Ammon's horn (tissue), 1 donor: ENCODE data around the gene PRPH.
A peak's percentile ranks its signal among the peaks of the same experiment; 100 is the strongest.
"Not testable (repeated sequence)": the region's sequence is repeated elsewhere in the genome, so short reads cannot be mapped to it uniquely, and the experiment has no call there.

Source experiments
- DNase-seq: peaks from one replicate; pipeline ENCODE4 v3.0.0-alpha.2; 2016; ENCODE audit warnings: low spot score

PRPH gene

GRCh38 chr12:49276304-49277290 is 18.4 kb upstream of the PRPH start:
- no peak for DNase-seq

- no peak for DNase-seq
Observed at GRCh38 chr12:49277466-49277865, 17.5 kb upstream of the PRPH start.

GRCh38 chr12:49279706-49280159 is 15.2 kb upstream of the PRPH start:
- DNase-seq, result no peak

GRCh38 chr12:49280545-49280944 is 14.4 kb upstream of the PRPH start:
- DNase-seq, result not testable (repeated sequence)

DNA sequence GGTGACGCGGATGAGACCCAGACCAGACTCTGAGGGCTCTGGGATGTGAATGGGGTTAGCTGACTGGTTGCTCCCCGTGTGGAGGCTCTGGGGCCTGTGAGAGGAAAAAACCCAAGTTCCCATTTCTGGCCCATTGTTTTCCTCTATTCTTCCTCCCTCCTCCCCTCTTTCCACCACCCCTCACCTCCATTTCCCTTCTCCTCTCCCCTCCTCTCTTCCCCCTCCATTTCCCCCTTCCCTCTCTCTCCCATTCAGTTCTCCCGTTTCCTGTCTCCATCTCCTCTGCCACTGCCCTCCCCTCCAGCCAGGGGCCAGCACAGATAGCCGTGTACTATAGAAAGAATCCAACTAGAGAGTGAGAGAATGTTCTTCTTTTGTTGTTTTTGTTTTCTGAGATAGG is 12.6 kb upstream of the PRPH start:
- no peak for DNase-seq

DNA sequence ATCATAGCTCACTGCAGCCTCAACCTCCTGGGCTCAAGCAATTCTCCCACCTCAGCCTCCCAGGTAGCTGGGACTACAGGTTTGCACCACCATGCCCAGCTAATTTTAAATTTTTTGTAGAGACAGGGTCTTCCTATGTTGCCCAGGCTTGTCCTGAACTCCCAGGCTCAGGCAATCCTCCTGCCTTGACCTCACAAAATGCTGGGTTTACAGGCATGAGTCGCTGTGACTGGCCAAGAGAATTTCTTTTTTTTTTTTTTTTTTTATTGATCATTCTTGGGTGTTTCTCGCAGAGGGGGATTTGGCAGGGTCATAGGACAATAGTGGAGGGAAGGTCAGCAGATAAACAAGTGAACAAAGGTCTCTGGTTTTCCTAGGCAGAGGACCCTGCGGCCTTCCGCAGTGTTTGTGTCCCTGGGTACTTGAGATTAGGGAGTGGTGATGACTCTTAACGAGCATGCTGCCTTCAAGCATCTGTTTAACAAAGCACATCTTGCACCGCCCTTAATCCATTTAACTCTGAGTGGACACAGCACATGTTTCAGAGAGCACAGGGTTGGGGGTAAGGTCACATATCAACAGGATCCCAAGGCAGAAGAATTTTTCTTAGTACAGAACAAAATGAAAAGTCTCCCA is 12.1 kb upstream of the PRPH start:
- DNase-seq, result not testable (repeated sequence)

DNA sequence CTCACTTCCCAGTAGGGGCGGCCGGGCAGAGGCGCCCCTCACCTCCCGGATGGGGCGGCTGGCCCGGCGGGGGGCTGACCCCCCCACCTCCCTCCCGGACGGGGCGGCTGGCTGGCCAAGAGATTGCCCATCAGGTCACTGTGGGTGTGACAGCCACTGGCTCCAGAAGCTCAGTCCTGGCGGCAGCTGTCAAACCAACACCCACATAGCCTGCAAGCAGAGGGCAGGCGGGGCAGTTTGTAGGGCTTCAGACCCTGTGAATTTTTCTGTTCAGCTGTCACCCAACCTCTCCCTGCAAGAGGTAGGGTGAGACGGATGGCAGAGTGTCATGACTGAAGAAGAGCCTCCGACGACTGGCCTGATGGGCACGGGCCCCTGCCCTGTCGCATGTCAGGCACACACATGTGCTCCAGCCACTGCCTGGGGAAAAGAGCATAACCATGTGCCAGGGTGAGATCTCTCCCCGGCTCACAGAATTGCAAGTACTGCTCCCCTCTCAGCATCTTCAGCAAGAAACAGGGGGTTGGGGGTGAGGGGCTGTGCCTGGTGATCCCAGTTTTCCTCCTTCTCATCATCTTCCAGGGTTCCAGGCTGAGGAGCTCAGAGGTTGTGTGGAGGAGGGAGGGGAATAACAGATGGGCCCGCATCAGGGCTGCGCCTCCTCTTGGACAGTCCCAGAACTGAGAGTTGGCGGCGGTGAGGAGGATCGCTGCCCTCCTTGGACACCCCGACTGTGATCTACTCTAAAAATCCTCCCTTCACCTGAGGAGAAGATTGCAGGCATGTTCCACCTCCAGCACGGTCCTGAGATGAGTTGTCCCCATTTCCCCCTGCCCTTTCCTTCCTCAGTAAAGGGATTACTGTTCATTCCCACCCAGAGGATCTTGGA is 11.2 kb upstream of the PRPH start:
- DNase-seq, result no peak

DNA sequence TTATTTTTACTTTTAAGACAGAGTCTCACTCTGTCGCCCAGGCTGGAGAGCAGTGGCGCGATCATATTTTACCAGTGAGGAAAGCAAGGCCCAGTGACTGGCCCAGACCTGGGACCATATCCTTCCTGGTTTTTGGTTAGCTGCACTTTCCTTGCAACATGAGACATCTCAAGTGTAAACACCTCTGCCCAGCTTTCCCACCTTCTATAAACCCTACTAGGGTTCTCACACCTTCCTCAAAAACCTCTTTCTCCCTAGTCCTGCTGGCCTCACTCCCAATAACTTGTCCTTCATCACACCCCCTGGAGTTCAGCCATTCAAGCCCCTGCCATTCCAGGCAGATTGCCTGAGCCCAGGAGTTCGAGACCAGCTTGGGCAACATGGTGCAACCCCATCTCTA is 10.3 kb upstream of the PRPH start:
- DNase-seq, result no peak

DNA sequence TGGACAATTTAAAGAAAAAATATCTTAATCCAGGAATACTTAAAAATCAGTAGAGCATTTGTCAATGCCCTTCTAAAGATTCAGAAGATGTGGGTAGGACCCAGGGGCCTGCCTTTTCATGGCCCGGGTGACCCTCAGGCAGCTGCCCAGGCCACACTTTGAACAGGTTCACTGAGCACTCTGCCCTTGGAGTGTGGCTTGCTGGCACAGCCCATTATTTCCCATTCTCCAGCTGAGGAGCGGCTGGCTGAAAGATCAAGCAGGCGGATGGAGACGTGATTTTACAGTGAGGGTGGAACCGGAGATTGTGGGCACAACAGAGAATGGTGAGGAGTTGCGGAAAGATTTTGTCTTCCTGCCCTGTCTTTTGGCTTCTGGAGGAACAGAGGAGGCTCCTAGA is 7.1 kb upstream of the PRPH start:
- DNase-seq, result no peak

- DNase-seq, result peak; percentile 65
Observed at GRCh38 chr12:49288412-49288853, 6.5 kb upstream of the PRPH start.

GRCh38 chr12:49288922-49289555 is 5.9 kb upstream of the PRPH start:
- DNase-seq, result no peak

GRCh38 chr12:49292729-49293055 is 2.3 kb upstream of the PRPH start:
- no peak for DNase-seq

DNA sequence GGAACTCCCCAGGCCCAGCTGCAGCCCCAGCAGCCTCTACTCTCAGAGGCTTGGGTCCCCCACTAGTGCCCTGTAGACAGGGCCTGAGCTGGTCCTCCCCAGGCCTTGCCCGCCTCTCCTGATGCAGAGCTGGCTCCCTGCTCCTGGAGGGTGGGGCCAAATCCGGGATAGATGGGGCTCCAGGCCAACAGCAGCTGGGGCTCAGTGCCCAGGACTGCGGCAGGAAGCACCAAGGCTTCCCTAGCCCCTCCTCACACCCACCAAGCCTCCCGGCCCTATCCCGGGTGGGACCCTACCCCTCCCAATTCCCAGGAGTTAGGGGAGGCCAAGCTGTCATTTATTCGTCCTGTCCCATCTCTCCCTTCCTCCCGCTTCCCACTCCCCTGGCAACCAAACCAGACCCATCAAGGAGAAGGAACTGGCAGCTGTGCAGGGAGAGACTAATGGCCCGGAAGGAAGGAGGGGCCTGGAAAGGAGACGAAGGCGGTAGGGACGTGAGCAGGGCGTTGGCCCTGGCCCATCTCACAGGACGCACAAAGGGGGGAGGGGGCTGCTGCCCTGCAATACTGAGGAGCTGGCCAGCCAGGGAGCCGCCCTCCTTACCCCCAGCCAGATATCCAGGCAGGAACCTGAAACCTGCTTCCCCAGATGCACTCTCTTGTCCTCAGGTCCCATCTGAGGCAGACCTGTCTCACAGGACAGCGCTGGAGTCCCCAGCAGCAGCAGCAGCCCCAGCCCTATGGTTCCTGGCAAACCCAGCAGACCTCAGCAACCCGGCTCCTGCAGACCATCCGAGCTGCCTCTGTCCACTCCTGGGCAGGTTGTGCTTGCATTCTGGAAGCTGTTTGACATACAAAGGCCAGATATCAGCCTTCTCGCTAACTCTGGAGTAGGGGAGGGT is 1.6 kb upstream of the PRPH start:
- no peak for DNase-seq

DNA sequence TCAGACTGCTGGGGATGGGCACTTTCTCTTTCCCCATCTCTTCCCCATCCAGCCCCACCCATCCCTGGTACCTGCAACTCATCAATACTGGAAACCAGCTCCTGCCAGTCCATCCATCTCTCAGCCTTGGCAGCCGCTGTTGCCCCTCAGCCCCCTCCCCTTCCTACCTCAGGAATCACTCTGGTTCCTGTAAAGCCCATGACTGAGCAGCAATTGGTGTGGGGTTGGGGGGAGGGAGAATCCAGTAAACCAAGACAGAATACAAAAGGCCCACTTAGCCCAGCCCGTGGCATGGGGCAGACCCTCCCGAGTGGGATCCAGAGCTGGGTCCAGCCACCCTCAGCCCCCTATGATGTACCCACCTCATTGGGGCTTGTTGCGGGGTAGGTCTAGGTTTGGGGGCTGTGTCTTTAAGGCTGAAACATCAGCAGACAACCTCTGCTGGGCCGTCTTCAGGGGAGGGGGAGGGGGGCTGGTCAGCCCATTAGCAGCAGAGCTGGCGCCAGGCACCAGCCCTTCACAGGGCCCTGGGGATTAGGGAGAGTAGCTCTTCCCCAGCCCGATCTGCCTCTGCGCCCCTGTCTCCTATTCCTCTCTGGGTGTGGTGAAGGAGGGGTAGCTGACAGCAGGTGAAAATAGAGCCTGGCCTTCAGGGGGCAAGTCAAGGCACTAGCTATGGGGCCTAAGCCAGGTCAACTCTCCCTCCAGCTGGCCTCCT is 702 bp upstream of the PRPH start:
- DNase-seq, result no peak

GRCh38 chr12:49294804-49295081 is 204 bp upstream of the PRPH start:
- DNase-seq, result no peak

DNA sequence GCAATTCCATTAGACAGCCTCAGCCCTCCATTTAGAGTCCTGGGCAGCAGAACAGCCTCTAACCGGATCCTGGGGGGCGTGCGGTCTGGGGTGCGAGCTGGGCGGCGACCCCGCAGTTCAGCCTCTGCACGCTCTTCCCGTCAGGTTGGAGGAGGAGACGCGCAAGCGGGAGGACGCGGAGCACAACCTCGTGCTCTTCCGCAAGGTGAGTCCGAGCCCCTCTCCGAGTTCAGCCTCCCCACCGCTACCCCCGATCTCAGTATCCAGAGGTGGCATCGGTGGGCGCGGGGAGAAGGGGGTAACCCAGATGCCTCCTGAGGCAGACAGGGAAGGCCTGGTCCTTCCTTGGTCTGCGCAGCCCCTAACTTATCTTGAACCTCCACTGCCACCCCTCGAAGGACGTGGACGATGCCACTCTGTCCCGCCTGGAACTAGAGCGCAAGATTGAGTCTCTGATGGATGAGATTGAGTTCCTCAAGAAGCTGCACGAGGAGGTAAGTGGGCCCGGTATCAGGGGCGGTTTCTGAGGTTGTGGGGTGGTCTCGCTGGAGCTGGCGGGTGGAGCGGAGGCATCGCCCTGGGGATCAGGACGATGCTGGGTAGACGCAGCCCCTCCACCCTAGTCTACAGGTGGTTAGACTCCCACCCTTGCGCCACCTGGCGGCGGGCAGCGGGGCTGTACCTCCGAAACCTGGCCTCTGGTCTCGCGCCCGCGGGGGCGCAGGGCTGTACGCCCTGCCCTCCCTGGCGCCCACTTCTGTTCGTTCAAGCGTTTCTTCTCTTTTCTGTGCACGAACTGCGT is 1.3 kb downstream of the PRPH start:
- DNase-seq, result no peak

GRCh38 chr12:49296836-49297694 is 2.1 kb downstream of the PRPH start:
- no peak for DNase-seq

GRCh38 chr12:49297695-49298060 is 2.7 kb downstream of the PRPH start:
- no peak for DNase-seq

DNA sequence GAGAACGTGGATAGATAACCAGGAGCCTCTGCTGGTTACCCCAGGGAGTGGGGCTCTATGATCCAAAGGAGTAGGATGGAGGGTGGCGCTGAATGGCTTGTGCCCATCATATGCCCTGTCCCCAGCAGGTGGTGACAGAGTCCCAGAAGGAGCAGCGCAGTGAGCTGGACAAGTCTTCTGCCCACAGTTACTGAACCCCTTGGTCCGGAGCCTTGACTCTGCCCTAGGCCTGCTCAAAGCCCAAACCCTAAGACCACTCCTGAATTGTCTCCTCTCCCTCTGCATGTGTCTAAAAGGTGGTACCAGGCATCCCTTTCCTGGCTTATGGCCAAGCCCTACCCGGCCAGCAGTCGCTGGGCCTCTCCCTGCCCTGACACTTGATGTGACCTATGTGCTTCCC is 3.2 kb downstream of the PRPH start:
- no peak for DNase-seq
